GM03348 (cell line): ENCODE results near the gene NELFE.
A peak's percentile ranks its signal among the peaks of the same experiment; 100 is the strongest.
"Not testable (repeated sequence)": the region's sequence is repeated elsewhere in the genome, so short reads cannot be mapped to it uniquely, and the experiment has no call there.

Source experiments
- DNase-seq: peaks from one replicate; pipeline ENCODE4 v3.0.0; 2012; ENCODE audit warnings: low spot score

The NELFE gene

GRCh38 chr6:31918069-31918720 is 40.6 kb downstream of the NELFE start:
- DNase-seq = no peak

- DNase-seq = no peak
Observed at GRCh38 chr6:31915756-31916155, 43.0 kb downstream of the NELFE start.

DNA sequence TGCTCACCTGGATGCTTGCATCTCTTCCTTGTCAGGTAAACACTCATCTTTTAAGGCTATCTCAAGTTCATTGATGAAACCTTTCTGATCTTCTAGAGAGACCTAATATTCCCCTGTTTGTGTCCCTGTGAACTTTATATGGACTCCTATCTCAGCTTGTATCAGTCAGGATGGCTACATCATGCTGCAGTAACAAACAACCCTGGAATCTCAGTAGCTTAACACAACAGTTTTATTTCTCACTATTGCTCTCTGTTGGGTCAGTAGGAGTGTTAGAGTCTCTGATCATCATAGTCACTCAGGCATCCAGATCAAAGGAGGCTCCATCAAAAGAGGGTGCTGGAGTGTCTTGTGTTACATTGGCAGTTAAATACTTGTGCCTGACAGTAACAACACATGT is 43.4 kb downstream of the NELFE start:
- no peak for DNase-seq

DNA sequence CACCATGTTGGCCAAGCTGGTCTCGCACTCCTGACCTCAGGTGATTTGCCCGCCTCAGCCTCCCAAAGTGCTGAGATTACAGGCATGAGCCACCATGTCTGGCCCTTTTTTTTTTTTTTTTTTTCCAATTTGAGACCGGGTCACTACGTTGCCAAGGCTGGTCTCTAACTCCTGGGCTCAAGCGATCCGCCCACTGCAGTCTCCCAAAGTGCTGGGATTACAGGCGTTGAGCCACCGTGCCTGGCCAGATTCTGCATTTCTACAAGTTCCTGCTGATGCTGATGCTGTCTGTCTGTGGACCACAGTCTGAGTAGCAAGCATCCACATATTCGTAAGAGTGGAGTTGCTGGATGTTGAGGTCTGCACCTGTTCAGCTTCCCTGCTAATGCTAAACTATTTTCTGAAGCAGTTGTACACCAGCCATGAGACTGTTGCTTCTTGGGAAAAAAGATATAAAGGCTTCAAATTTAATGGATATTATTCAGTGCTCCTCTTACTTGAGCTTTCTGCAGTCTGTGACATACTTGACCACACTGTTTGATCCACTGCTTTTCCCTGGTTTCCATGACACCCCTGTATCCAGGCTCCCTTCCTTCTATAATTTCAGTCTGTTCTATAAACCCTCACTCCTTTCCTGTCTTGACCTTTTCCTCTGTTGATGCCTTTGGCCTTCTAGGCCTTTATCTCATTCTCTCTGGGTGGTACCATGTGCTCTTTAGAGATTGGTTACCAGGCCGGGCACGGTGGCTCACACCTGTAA is 46.8 kb downstream of the NELFE start:
- DNase-seq = no peak

DNA sequence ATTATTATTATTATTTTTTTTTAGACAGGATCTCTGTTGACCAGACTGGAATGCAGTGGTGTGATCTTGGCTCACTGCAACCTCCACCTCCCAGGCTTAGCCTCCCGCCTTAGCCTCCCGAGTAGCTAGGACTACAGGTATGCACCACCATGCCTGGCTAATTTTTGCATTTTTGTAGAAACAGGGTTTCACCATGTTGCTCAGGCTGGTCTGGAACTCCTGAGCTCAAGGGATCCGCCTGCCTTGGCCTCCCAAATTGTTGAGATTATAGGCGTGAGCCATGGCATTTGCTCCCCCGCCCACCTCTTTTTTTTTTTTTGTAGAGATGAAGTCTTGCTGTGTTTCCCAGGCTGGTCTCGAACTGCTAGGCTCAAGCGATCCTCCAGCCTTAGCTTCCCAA is 49.5 kb downstream of the NELFE start:
- not testable (repeated sequence) for DNase-seq

GRCh38 chr6:31908791-31909190 is 50.0 kb downstream of the NELFE start:
- no peak for DNase-seq

- DNase-seq = not testable (repeated sequence)
Observed at GRCh38 chr6:31908255-31908654, 50.5 kb downstream of the NELFE start.

- DNase-seq = peak; percentile 56
Observed at GRCh38 chr6:31907158-31907813, 51.5 kb downstream of the NELFE start.

- DNase-seq = not testable (repeated sequence)
Observed at GRCh38 chr6:31906727-31907126, 52.0 kb downstream of the NELFE start.

DNA sequence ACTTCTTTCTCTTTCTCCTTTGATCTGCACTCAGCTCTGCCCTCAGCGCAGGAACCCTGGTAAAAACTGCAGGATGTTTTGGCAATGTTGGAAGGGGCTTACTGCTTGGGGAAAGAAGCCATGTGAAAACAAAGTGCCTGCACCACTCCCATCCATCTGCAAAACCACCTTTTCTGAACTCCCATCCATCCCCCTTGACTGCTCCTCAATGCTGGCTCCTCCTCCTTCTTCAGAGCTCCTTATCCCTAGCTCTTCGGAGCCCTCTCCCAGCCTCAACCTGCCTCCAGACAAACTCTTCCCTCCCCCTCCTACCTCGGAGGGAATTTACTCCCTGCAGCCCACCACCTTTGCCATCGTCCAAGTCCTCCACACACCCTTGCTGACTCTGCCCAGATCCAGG is 52.6 kb downstream of the NELFE start:
- DNase-seq = no peak

DNA sequence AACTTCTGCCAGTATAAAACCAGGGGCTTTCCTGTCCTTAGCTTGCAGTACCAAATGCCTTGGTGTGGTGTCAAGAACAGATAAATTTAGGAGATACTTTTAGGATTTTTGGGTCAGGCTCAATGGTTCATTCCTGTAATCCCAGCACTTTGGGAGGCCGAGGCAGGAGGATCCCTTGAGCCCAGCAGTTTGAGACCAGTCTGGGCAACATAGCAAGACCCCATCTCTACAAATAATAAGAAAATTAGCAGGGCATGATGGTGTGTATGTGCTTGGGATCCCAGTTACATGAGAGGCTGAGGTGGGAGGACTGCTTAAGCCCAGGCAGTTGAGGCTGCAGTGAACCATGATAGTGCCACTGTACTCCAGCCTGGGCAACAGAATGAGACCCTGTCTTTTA is 53.7 kb downstream of the NELFE start:
- no peak for DNase-seq

DNA sequence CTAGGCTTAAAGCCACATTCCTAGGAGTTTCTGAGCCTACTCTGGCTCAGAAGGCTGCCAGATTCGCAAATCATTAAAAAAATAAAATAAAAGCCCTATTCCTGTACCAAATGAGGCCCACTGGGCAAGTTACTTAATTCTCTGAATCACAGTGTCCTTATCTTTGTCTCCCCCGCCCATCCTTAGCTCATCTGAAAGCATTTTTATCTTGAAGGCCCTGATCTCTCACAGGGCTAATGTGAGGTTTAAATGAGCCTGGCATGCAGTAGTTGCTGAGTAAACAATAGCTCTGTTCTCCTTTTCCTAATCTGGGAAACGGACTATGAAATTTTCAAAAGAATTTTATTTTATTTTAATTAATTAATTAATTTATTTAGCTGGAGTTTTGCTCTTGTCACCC is 54.8 kb downstream of the NELFE start:
- DNase-seq = no peak
